Measurements from ENCODE around the gene CHMP5. TPM values are rescaled to one million over a fixed set of nuclear protein-coding genes. Genes with fewer than 3 reads are reported as not detected.

CHMP5 gene
- polyA plus RNA-seq, 2 of the 4 experiments (the other 2 are of a cell fraction) = 108 to 187 TPM

GRCh38 chr9:33291031-33291397, 26.2 kb downstream of the CHMP5 start:
- Histone ChIP-seq H3K9me3 (no peaks in the 10 kb centered on the region), H3K4me3 (peak overlapping the region; percentile 66)
- POLR2A ChIA-PET = interaction anchor here (1.1 to 1.7 kb wide), 5 partner anchors 27 to 266 kb away, joined by 4 to 12 read pairs (median 5); partner anchors contain the start of genes BAG1, CHMP5, DNAJA1 and NOL6

GRCh38 chr9:33291901-33292300, 27.1 kb downstream of the CHMP5 start:
- ATAC-seq (no peak), DNase-seq (ENCODE audit: low read depth in 1 of 2, low spot score in 1 of 2) (no peak), FAIRE-seq (no peak)
- Histone ChIP-seq H3K4me3 (no peak overlapping the region), H3K4me1 (peaks cover 54% of the 10 kb centered on the region), H3K27ac (no peak overlapping the region), H3K9me3 (no peaks in the 10 kb centered on the region), H3K4me2 (peak overlapping the region; percentile 78)
- POLR2A ChIA-PET = no interaction called here
- TF ChIP-seq FOSL2 (IDR thresholded peaks at IDR 0.05) (no peak), FOSL2 (CRISPR knock-in tag; IDR thresholded peaks at IDR 0.05) (0 out of 2 replicates have a peak, but pooled peaks have one; percentile 3), MAZ (IDR thresholded peaks at IDR 0.05; ENCODE audit: borderline replicate concordance, low read depth, low read length) (no peak), REST (IDR thresholded peaks at IDR 0.05) (no peak), E2F6 (IDR thresholded peaks at IDR 0.05; ENCODE audit: borderline replicate concordance, low read depth) (no peak), POLR2AphosphoS2 (conservative IDR thresholded peaks at IDR 0.05; ENCODE audit: low read length) (no peak), MYC (IDR thresholded peaks at IDR 0.05; ENCODE audit: borderline replicate concordance, low read length) (no peak)
- CTCF ChIA-PET = interaction anchor here (2.6 kb wide), 1 partner anchor 174 kb away, joined by 7 read pairs; no protein-coding TSS in a partner anchor
- WGBS (ENCODE audit: missing lambda C conversion rate) = 84% methylated on average over 5 of the region's 5 CpGs

More at GRCh38 chr9:33291031-33291397, 26.2 kb downstream of the CHMP5 start:
- CTCF ChIA-PET = interaction anchor here (1.1 to 2.6 kb wide), 5 partner anchors 10 to 175 kb away, joined by 3 to 7 read pairs (median 4); no protein-coding TSS in a partner anchor
- ATAC-seq = no peak
- Histone ChIP-seq H3K4me1 (peaks cover 48% of the 10 kb centered on the region), H3K4me2 (peak overlapping the region; percentile 78), H3K27ac (peak overlapping the region; percentile 91 to 99)
- WGBS (ENCODE audit: missing lambda C conversion rate) = 4% methylated on average over 7 of the region's 7 CpGs
- TF ChIP-seq ESRRA (IDR thresholded peaks at IDR 0.05; ENCODE audit: borderline replicate concordance, low read length) (0 out of 2 replicates have a peak, but pooled peaks have one; percentile 42), POLR2AphosphoS2 (conservative IDR thresholded peaks at IDR 0.05; ENCODE audit: low read length) (peak; percentile 8; the same call in 1 of the 2 replicates), CBX2 (IDR thresholded peaks at IDR 0.05; ENCODE audit: borderline replicate concordance, low read depth) (no peak), HOXA7 (CRISPR knock-in tag; IDR thresholded peaks at IDR 0.05) (no peak), FOSL2 (IDR thresholded peaks at IDR 0.05) (no peak), FOSL2 (CRISPR knock-in tag; IDR thresholded peaks at IDR 0.05) (peak; percentile 72), USF2 (IDR thresholded peaks at IDR 0.05) (no peak)
- FAIRE-seq = no peak
- no peak for DNase-seq (ENCODE audit: low read depth in 1 of 2, low spot score in 1 of 2)

- TF ChIP-seq RARB (CRISPR knock-in tag; IDR thresholded peaks at IDR 0.05) = no peak
- no peak for TF ChIP-seq CHD4 (IDR thresholded peaks at IDR 0.05; ENCODE audit: borderline replicate concordance)
- no peak for TF ChIP-seq EHMT2 (IDR thresholded peaks at IDR 0.05; ENCODE audit: low read depth)
- TF ChIP-seq SMC3 (IDR thresholded peaks at IDR 0.05) = no peak
- TF ChIP-seq FOSB (CRISPR knock-in tag; IDR thresholded peaks at IDR 0.05) = no peak
- no peak for TF ChIP-seq ATOH8 (CRISPR knock-in tag; IDR thresholded peaks at IDR 0.05; ENCODE audit: low read depth)
- no peak for TF ChIP-seq BHLHE40 (IDR thresholded peaks at IDR 0.05; ENCODE audit: low read depth, low read length)
- no peak for TF ChIP-seq MAZ (IDR thresholded peaks at IDR 0.05; ENCODE audit: borderline replicate concordance, low read depth, low read length)
- no peak for TF ChIP-seq HES2 (IDR thresholded peaks at IDR 0.05)
- H3K27ac ChIP-seq = no peak overlapping the region
- 88% methylated on average over 2 of the region's 2 CpGs for WGBS (ENCODE audit: missing lambda C conversion rate)
- ChIA-PET CTCF (interaction anchor here (0.6 kb wide), 1 partner anchor 21 kb away, joined by 3 read pairs; no protein-coding TSS in a partner anchor), POLR2A (no interaction called here)
- peaks cover 52% of the 10 kb centered on the region for H3K4me1 ChIP-seq
- no peak for FAIRE-seq
- H3K4me3 ChIP-seq = no peak overlapping the region
- no peaks in the 10 kb centered on the region for H3K9me3 ChIP-seq
- peak overlapping the region; percentile 7; the same call in 1 of the 3 replicates for H3K4me2 ChIP-seq
- DNase-seq (ENCODE audit: low read depth in 1 of 2, low spot score in 1 of 2) = no peak
- ATAC-seq = no peak
Observed at GRCh38 chr9:33293782-33294181, 28.9 kb downstream of the CHMP5 start.
